Hematopoietic multipotent progenitor cell treated with erythropoietin and hydrocortisone succinate and interleukin-3 and kit ligand, for 4 days (in vitro differentiated cells): ENCODE measurements around the gene SGCD.

Source experiments
- DNase-seq: peaks from one replicate; pipeline ENCODE4 v3.0.0-alpha.2; 2015

The SGCD gene

GRCh38 chr5:156326718-156327259, at the start of gene SGCD:
SGCD (plus strand) TSS chr5:156327164.
- DNase-seq, result no peak

DNA sequence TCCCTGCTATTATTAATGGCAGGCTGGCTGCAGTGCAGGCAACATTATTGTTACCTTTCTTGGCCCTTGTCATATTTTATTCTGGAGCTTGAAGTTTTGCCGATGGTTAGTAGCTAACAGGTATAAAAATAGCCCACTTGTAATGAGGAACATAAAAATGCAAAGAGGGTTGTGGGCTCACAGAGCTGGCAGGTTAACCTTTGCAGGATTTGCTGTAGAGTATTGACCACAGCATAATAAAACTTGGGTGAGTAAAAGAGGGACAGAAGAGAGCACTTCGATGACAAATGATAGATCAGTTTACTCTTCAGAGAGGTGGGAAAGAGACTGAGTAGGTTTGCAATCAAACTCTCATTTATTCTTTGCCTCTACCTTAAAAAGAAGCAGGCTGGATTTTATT, 49.7 kb upstream of the SGCD start:
- DNase-seq, result no peak

DNA sequence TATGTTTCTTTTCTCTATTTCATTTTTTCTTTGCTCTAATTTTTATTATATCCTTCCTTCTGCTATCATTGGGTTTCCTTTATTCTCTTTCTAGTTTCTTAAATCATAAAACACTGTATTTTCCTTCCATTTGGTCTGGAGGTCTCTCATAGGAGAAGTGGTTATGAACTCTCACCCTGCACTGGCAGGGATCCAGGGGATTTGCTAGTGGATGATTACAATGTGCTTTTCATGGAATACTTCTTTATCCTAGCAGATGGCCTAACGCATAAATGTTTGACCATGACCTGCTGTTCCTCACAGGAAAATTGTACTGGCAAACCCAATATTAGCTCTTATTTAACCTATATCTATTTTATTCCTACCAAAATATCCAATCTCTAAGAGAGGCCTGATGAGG, 31.5 kb upstream of the SGCD start:
- no peak for DNase-seq

- DNase-seq, result no peak
Observed at GRCh38 chr5:156310115-156310514, 16.8 kb upstream of the SGCD start.

DNA sequence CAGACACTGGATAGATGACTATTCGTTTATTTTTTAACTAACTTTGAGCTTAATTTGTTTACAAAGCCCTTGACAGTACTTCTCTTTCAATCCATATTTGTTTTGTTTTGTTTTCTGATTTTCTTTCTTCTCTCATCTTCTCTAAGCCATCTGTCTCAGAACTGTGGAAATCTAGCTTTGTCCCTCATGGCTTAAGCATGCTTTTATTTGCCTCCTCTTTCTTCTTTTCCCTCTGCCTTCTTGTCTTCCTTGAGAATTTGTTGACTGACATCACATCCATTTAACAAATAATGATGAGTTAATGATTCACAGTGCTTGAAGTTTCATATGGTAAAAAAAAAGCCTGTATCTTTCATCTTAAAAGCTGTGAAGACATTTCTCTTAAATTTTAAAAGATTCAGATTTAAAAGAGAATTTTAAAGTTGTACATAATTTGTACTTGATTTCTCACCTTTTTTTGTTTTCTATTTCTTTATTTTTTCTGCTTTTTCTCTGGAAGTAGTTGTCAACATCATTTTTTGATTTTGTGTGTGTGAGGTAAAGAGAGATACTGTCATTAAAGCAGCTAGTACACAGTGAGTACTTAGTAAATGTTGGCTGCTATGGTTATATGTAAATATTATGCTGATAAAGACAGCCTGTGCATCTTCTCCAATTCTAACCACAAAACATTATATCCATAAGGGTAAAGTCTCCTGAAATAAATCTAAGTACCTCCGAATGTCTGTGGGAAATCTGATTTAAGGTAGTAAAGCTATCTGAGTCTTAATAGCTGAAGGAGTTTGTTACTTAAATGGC, 13.9 kb upstream of the SGCD start:
- no peak for DNase-seq

- DNase-seq, result no peak
Observed at GRCh38 chr5:156314416-156314815, 12.5 kb upstream of the SGCD start.

DNA sequence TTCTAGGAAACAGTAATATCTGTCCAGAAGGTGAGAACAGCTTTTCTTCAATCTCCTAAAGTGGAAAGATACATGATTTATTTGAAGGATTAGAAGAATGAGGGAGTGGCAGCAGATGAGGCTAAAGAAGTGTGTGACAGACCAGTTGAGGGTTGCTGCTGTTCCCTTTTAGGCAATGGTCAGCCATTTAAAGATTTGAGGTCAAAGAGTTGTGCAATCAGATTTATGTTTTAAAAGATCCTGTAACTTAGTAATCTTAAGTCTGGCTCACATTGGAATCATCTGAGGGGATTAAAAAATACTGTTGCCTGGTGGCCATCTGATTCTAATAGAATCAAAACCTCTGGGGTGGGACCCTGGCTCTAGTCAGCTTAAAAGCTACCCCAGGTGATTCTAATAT, 4.3 kb upstream of the SGCD start:
- no peak for DNase-seq

DNA sequence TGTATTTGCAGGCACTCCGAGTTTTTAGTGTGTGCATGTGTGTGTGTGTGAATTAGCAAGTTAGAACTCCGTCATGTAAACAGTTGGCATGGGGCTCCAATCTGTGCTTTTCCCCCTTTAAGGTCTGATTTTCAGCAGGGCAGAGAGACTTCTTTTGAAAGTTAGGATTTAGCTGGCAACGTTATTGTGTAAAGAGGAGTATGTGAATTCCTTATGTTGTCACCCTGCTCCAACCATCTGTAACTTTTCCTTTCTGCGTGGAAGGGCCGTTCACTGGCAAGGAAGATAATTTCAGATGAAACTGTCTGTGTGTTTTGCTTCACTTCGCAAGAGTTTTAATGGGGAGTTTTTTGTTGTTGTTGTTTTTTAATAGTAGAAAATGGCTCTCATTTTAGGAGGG, 332 bp downstream of the SGCD start:
- no peak for DNase-seq

DNA sequence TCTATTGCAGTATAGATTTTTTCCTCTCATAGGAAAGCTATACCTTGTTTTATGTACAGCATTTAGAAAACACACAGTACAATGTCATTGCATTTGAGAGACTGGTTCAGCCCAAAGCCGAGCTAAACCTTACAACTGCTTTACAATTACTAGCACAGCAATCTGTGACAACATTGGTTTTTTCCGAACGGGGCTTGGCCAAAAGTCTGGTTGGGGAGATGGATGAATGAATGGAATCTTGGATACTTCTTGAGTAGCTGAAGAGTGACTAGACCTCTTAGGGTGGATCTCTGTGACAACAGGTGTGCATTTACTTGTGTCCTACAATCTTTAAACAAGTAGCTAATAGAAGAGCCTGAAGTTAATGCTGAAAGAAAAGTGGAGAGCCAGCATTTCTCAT, 1.2 kb downstream of the SGCD start:
- DNase-seq, result no peak

GRCh38 chr5:156328766-156329165, 1.8 kb downstream of the SGCD start:
- DNase-seq, result no peak

GRCh38 chr5:156329171-156329611, 2.2 kb downstream of the SGCD start:
- no peak for DNase-seq

DNA sequence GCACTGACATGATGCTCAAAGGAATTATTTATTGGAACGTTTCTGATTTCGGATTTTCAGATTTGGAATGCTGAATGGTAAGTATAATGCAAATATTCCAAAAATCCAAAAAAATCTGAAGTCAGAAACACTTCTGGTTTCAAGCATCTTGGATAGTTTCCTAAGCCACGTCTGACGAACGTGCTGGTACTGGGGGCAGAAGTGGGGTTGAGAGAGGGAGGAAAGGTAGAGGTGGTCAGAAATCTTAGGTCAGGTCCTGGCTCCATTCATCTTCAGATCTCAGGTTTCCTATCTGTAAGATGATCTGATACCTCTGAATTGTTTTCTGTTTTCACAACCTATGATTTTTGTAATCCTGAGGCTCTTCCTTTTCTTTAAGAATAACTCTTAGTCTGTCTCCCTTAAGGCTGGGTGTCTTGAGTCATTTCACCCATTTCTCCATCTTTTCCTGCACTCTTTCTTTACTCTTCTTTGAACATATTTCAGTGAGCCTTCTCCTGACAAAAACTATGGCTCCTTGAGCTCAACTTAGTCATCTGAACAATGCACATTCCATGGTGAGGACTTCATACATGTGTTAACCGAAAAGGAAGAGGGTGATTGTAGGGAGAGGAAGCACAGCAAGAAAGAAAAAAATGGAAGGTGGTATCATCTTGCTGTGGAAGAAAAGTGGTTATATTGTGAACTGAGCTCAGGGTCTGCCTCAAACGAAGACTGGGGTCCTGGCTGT, 3.3 kb downstream of the SGCD start:
- DNase-seq, result no peak

DNA sequence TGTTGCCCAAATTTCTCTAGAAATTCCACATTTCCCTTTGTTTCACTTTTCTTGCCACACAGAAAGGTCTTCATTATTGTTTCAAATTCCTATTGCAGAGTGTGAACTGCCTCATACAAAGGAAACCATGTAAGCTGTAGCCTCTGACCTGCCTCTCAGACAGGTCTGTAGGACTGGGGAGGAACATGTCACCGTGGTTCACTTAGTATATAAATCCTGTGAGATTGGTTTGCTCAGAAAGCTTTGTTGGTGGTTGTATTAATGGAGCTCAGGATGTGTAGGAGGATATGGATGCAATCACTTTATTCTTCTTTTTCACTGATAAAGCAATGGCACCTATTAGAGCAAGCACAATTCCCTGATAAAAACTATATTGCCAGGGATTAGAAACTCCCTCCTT, 4.2 kb downstream of the SGCD start:
- no peak for DNase-seq

DNA sequence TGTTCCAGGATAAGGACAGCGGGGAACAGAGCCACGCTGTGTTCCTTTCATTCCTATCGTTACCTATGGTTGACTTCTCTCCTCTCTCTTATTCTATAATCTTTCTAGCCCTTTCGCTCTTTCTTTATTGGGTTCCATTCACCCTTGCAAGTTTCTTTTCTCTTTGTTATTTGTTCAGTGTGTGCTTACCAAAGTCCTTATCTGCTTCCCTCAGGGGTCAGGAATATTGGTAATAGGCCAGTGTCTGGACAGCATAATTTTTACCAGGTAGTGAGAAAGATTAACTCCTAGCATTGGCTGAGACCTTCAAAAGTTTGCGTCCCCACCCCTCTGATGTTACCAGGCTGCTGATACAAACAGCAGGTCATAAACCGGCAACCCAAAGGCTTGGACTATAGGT, 4.9 kb downstream of the SGCD start:
- DNase-seq, result no peak

DNA sequence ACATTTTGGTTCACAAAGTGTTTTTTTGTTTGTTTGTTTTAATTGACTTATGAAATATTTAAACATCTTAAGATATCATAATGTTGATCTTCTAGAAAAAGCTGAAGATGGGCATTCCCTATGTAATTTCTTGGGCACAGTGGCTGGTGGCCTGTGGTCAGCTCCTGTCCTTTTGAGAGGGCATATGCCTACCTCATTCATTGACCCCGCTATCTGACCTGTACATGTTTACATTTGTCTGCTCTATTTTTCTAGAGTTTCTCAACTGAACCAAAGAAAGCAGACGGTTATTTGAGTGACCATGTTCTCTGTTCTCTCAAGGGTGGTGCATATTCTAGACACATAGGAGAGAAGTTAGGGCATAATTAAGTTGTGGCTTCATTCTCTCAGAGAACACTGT, 5.3 kb downstream of the SGCD start:
- no peak for DNase-seq

GRCh38 chr5:156339139-156339841, 12.3 kb downstream of the SGCD start:
- DNase-seq, result no peak

GRCh38 chr5:156340893-156341292, 13.9 kb downstream of the SGCD start:
- no peak for DNase-seq

- no peak for DNase-seq
Observed at GRCh38 chr5:156350256-156350655, 23.3 kb downstream of the SGCD start.

GRCh38 chr5:156351423-156351822, 24.5 kb downstream of the SGCD start:
- DNase-seq, result no peak

DNA sequence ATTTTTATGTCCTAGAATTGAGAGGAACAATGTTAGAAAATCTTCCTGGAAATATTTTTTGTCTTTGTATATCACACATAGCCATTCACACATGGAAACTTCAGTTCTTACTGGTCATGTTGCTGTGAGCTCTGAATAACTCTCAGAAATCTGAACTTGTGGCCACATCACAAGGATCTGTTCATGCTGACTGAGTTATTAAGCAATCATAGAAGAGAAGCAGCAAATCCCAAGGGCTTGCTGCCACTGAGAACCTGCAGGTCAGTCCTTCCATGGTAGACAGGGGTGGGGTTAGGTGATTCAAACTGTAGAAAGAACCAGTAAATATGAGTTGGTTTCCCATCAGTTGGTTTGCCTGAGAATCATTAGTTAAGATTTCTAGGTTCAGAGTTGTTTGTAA, 27.6 kb downstream of the SGCD start:
- DNase-seq, result no peak

- DNase-seq, result no peak
Observed at GRCh38 chr5:156356238-156356637, 29.3 kb downstream of the SGCD start.

- DNase-seq, result no peak
Observed at GRCh38 chr5:156359476-156359875, 32.5 kb downstream of the SGCD start.

GRCh38 chr5:156361436-156362109, 34.6 kb downstream of the SGCD start:
- no peak for DNase-seq
